ENCODE results near the gene CDK5R1. TPM values are rescaled to one million over a fixed set of nuclear protein-coding genes. Genes with fewer than 3 reads are reported as not detected.

The CDK5R1 gene
- polyA plus RNA-seq, 1 donor (not counting 4 experiments of a cell fraction or from before 2014, with no cell fraction given): 2.9 TPM

DNA sequence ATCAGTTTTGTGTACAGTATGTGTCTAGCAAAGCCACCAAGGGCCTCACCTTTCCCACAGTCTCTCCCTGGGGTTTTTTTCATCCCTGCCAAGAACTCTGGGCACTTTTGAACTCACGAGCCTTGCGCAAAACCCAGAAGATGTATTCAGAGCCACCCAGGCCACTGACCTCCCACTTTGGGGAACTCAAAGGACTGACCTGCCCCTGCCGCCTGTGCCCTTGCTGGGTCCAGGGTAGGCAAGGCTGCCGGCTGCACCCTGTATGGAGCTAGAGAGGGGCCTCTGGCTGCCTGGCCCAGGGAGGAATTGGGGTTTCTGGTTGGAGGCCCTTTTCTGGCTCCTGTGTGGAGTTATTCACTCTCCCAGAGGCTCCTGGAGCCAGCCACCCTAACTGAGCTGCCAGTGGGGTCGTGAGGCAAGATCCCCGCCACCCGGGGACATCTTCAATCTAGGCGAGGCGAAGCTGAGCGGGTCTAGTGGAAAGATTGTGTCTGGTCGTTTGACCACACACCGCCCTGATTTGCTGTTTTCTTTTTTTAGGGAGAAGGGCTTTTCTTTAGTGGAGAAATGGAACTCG, 1.9 kb downstream of the CDK5R1 start:
- TF ChIP-seq EZH2 (IDR thresholded peaks at IDR 0.05; ENCODE audit: low read length): no peak
- TF ChIP-seq CTCF (optimal IDR thresholded peaks at IDR 0.05 in 1 of 3, IDR thresholded peaks at IDR 0.05 in 1 of 3, conservative IDR thresholded peaks at IDR 0.05 in 1 of 3; ENCODE audit: extremely low read depth in 1 of 3, insufficient read depth in 2 of 3, low read length in 3 of 3): no peak
- no peaks in the 10 kb centered on the region for H4K20me1 ChIP-seq (ENCODE audit: control insufficient read depth, extremely low read depth, insufficient read depth, low read length)
- H3K4me3 ChIP-seq (ENCODE audit: control insufficient read depth in 2 of 3, extremely low read depth in 1 of 3, insufficient read depth in 2 of 3, low read depth in 1 of 3, low read length in 3 of 3): peak overlapping the region; percentile 14 to 49 (median 18)
- H3K27me3 ChIP-seq (ENCODE audit: control insufficient read depth, extremely low read depth, insufficient read depth, low read length): no peaks in the 10 kb centered on the region
- no peaks in the 10 kb centered on the region for H3K9me3 ChIP-seq (ENCODE audit: control insufficient read depth, low read depth, low read length)
- peaks cover 11 to 25% of the 10 kb centered on the region in 2 experiments for H3K36me3 ChIP-seq (ENCODE audit: control insufficient read depth in 2 of 2, extremely low read depth in 1 of 2, insufficient read depth in 2 of 2, low read length in 2 of 2)
- peaks cover 9% of the 10 kb centered on the region for H3K9me1 ChIP-seq (ENCODE audit: control insufficient read depth, extremely low read depth, insufficient read depth, low read length)
- peaks cover 37% of the 10 kb centered on the region for H3K79me2 ChIP-seq (ENCODE audit: control insufficient read depth, insufficient read depth, low read length)
- DNase-seq (ENCODE audit: low read depth, low spot score): no peak
- H3K4me1 ChIP-seq (ENCODE audit: control insufficient read depth, extremely low read depth, insufficient read depth, low read length): peaks cover 46% of the 10 kb centered on the region
- H3K9ac ChIP-seq (ENCODE audit: control insufficient read depth, extremely low read depth, insufficient read depth, low read length): no peak overlapping the region
- peak overlapping the region; percentile 94 for H3K4me2 ChIP-seq (ENCODE audit: control insufficient read depth, extremely low read depth, insufficient read depth, low read depth, low read length)
- FAIRE-seq: no peak
- no peak overlapping the region for H3K27ac ChIP-seq (ENCODE audit: control insufficient read depth, insufficient read depth, low read length)
- dilution Hi-C loops (cut with MboI; ENCODE audit: extremely low pct_ligation_motif_present, low sequenced_read_pairs): no loop called here
- H2AFZ ChIP-seq (ENCODE audit: control insufficient read depth, low read length): no peak overlapping the region

DNA sequence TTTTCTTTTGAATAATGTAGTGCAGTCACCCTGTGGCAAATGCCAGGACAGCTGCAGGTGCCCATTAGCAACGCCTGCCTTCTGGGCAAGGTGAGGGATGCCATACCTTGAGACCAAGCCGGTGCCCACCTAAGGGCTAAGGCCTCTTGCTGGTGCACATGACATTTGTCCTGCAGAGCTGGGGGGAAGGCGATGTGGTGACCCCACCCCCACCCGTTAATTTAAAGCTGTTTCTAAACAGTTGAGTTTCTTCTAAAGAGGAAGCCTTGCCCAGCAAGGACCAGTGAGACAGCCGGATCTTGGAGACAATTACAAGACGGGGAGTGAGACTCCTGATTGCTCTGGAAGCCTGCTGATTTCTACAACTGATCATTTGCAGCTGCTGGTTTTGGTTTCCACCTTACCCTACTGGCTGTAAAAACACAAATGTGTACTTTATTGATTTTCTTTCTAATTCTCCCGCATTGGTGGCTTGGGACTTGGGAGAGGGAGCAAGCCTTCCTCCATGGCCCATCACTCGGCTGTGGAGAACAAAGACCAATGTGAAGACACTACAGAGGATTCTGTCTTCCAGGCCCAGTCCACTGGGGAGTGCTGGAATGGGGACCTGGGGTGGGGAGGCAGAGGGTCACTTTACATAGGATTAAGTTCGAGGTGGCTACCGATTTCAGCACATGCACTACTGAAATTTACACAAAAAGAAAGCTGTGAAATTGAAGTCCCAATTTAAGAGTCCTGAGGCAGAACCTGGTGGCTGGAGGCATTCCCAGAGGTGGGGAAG, 2.7 kb downstream of the CDK5R1 start:
- Histone ChIP-seq H3K4me2 (ENCODE audit: control insufficient read depth, extremely low read depth, insufficient read depth, low read depth, low read length) (peak overlapping the region; percentile 94), H3K9me3 (ENCODE audit: control insufficient read depth, low read depth, low read length) (no peaks in the 10 kb centered on the region), H3K36me3 (ENCODE audit: control insufficient read depth in 2 of 2, extremely low read depth in 1 of 2, insufficient read depth in 2 of 2, low read length in 2 of 2) (peaks cover 9 to 25% of the 10 kb centered on the region in 2 experiments), H3K27me3 (ENCODE audit: control insufficient read depth, extremely low read depth, insufficient read depth, low read length) (no peaks in the 10 kb centered on the region), H3K9ac (ENCODE audit: control insufficient read depth, extremely low read depth, insufficient read depth, low read length) (peak overlapping the region; percentile 19), H3K9me1 (ENCODE audit: control insufficient read depth, extremely low read depth, insufficient read depth, low read length) (peaks cover 9% of the 10 kb centered on the region), H3K27ac (ENCODE audit: control insufficient read depth, insufficient read depth, low read length) (no peak overlapping the region), H3K4me3 (ENCODE audit: control insufficient read depth in 2 of 3, extremely low read depth in 1 of 3, insufficient read depth in 2 of 3, low read depth in 1 of 3, low read length in 3 of 3) (peak overlapping the region; percentile 22 to 26 (median 22)), H4K20me1 (ENCODE audit: control insufficient read depth, extremely low read depth, insufficient read depth, low read length) (no peaks in the 10 kb centered on the region), H2AFZ (ENCODE audit: control insufficient read depth, low read length) (no peak overlapping the region), H3K4me1 (ENCODE audit: control insufficient read depth, extremely low read depth, insufficient read depth, low read length) (peaks cover 46% of the 10 kb centered on the region), H3K79me2 (ENCODE audit: control insufficient read depth, insufficient read depth, low read length) (peaks cover 37% of the 10 kb centered on the region)
- DNase-seq (ENCODE audit: low read depth, low spot score) (no peak), FAIRE-seq (peak; percentile 26)
- TF ChIP-seq CTCF (optimal IDR thresholded peaks at IDR 0.05 in 1 of 3, IDR thresholded peaks at IDR 0.05 in 1 of 3, conservative IDR thresholded peaks at IDR 0.05 in 1 of 3; ENCODE audit: extremely low read depth in 1 of 3, insufficient read depth in 2 of 3, low read length in 3 of 3) (no peak), EZH2 (IDR thresholded peaks at IDR 0.05; ENCODE audit: low read length) (no peak)
- dilution Hi-C loops (cut with MboI; ENCODE audit: extremely low pct_ligation_motif_present, low sequenced_read_pairs): no loop called here

Data from keratinocyte (primary cell).